ENCODE data around the gene ETHE1. TPM values are rescaled to one million over a fixed set of nuclear protein-coding genes. Genes with fewer than 3 reads are reported as not detected.
A peak's percentile ranks its signal among the peaks of the same experiment; 100 is the strongest.
"Not testable (repeated sequence)": the region's sequence is repeated elsewhere in the genome, so short reads cannot be mapped to it uniquely, and the experiment has no call there.

The ETHE1 gene
- total RNA-seq, 4 donors from 2014 or later: 66.6 to 126 (median 98.5) TPM

DNA sequence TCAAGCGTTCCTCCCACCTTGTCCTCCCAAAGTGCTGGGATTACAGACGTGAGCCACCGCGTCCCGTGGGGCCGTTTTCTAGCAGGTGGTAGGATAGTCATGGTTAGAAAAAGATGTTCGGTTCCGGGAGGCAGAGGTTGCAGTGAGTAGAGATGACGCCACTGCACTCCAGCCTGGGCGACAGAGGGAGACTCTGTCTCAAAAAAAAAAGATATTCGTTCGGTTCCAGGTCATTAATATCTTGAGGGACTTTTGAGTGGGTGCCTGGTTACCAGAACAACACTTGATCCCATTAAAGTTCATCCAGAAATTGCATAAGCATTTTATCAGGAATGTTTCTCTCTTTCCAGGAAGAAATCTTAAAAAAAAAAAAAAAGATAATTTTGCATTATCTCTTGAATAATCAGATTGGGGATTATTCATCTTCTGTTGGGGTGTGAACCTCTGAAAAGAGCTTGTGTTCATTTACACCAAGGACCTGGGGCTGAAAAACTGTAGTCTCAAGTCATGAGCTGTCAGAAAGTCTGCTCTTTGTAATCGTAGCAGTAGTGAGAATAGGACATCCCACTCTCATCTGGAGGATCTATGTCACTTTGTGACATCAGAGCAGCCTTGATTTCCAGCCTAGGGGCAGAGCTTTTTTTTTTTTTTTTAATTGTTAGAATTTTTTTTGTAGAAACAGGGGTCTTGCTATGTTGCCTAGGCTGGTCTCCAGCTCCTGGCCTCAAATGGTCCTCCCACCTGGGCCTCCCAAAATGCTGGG lies 1.0 kb upstream of the ETHE1 start:
- H3K36me3 ChIP-seq: no peaks in the 10 kb centered on the region
- no peak for DNase-seq
- no peaks in the 10 kb centered on the region for H3K9me3 ChIP-seq
- peaks cover 19 to 81% (median 34%) of the 10 kb centered on the region in 3 donors for H3K4me1 ChIP-seq
- peak overlapping the region in 3 of 4 donors; percentile 71 to 98 (median 80) for H3K4me3 ChIP-seq
- no peaks in the 10 kb centered on the region for H3K27me3 ChIP-seq
- intact Hi-C loops (cut with DNase I): no loop called here
- TF ChIP-seq, protein P1, sequence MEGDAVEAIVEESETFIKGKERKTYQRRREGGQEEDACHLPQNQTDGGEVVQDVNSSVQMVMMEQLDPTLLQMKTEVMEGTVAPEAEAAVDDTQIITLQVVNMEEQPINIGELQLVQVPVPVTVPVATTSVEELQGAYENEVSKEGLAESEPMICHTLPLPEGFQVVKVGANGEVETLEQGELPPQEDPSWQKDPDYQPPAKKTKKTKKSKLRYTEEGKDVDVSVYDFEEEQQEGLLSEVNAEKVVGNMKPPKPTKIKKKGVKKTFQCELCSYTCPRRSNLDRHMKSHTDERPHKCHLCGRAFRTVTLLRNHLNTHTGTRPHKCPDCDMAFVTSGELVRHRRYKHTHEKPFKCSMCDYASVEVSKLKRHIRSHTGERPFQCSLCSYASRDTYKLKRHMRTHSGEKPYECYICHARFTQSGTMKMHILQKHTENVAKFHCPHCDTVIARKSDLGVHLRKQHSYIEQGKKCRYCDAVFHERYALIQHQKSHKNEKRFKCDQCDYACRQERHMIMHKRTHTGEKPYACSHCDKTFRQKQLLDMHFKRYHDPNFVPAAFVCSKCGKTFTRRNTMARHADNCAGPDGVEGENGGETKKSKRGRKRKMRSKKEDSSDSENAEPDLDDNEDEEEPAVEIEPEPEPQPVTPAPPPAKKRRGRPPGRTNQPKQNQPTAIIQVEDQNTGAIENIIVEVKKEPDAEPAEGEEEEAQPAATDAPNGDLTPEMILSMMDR (IDR thresholded peaks at IDR 0.05): no peak
- no peak for TF ChIP-seq POLR2A (IDR thresholded peaks at IDR 0.05)
- peak overlapping the region; percentile 83 to 98 (median 92) for H3K27ac ChIP-seq
- WGBS, 2 donors: 12 to 21% methylated on average over 9 to 10 of the region's 13 CpGs

GRCh38 chr19:43525836-43526771 lies 897 bp downstream of the ETHE1 start:
- Histone ChIP-seq H3K27ac (peak overlapping the region; percentile 83 to 98 (median 92)), H3K4me1 (peaks cover 11 to 76% (median 26%) of the 10 kb centered on the region in 3 donors), H3K9me3 (no peaks in the 10 kb centered on the region), H3K36me3 (peaks cover 0 to 8% (median 0%) of the 10 kb centered on the region in 3 donors), H3K4me3 (peak overlapping the region; percentile 71 to 98 (median 82)), H3K27me3 (no peaks in the 10 kb centered on the region)
- WGBS, 2 donors: 0% methylated on average over 2 to 9 of the region's 26 CpGs
- TF ChIP-seq, protein P1 (IDR thresholded peaks at IDR 0.05): no peak
- TF ChIP-seq POLR2A (IDR thresholded peaks at IDR 0.05): no peak
- DNase-seq: no peak
- intact Hi-C loops (cut with DNase I): no loop called here

DNA sequence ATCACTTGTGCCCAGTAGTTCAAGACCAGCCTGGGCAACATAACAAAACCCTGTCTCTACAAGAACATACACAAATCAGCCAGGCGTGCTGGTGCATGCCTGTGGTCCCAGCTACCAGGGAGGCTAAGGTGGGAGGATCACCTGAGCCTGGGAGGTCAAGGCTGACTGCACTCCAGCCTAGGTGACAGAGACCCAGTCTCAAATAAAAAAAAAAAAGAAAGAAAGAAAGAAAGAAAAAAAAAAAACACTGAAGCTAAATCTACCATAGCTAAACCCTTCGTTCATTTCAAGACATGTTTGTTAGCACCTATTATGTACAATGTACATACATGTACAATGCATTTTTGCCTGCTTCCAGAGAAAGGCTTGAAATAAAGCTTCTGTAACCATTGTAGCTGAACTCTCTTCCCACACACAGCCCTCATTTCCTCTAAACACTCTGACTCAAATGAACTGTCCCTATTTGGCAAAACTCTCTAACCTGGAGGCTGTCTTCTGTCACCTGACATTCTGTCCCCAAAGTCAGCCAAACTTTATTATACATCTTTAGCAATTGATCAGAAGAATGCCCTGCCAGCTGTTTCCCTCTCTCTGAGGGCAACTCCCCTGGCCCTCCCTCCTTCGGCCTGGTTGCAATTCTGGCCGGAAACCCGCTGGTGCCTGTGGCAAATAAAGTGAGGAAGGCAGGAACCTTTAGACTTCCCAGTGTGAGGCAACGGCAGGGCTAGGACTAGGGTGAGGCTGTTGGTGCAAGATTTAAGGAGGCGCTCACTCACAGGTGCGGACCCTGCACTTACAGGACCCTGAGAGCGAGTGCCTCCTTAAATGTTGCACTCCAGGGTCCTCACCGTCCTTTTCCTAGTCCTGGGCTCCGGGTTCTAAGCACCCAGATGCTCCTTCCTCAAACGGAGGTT lies 1.8 kb downstream of the ETHE1 start:
- intact Hi-C loops (cut with DNase I): loop anchor here (5.0 kb wide), 1 partner anchor 78 kb away; no protein-coding TSS in a partner anchor
- WGBS, 2 donors: 6 to 7% methylated on average over 9 to 12 of the region's 12 CpGs
- Histone ChIP-seq H3K27me3 (no peaks in the 10 kb centered on the region), H3K36me3 (peaks cover 0 to 11% (median 0%) of the 10 kb centered on the region in 3 donors), H3K9me3 (no peaks in the 10 kb centered on the region), H3K27ac (peak overlapping the region; percentile 83 to 98 (median 92)), H3K4me1 (peaks cover 11 to 72% (median 26%) of the 10 kb centered on the region in 3 donors), H3K4me3 (peak overlapping the region; percentile 71 to 98 (median 82))
- DNase-seq: no peak
- TF ChIP-seq POLR2A (IDR thresholded peaks at IDR 0.05): peak in 2 of 4 donors; percentile 20 to 55
- TF ChIP-seq, protein P1 (IDR thresholded peaks at IDR 0.05): peak in 1 of 6 experiments; percentile 6

DNA sequence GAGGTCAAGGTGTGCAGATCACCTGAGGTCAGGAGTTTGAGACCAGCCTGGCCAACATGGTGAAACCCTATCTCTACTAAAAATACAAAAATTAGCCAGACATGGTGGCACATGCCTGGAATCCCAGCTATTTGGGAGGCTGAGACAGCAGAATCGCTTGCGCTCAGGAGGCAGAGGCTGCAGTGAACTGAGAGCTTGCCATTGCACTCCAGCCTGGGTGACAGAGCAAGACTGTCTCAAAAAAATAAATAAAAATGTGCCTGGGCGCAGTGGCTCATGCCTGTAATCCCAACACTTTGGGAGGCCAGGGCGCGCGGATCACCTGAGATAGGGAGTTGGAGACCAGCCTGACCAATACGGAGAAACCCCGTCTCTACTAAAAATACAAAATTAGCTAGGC lies 3.3 kb downstream of the ETHE1 start:
- DNase-seq, H3K27me3 ChIP-seq, H3K9me3 ChIP-seq, H3K4me3 ChIP-seq: not testable (repeated sequence)
- Histone ChIP-seq H3K4me1 (peaks cover 11 to 74% (median 26%) of the 10 kb centered on the region in 3 donors), H3K36me3 (peaks cover 0 to 11% (median 0%) of the 10 kb centered on the region in 3 donors), H3K27ac (peak overlapping the region in 3 of 4 donors; percentile 32 to 80 (median 73))
- intact Hi-C loops (cut with DNase I): loop anchor here (5.0 kb wide), 1 partner anchor 76 kb away; no protein-coding TSS in a partner anchor
- 90 to 96% methylated on average over 6 to 7 of the region's 8 CpGs for WGBS, 2 donors
